K562 (cell line): Measurements from ENCODE around the gene RETREG2. TPM values are rescaled to one million over a fixed set of nuclear protein-coding genes. Genes with fewer than 3 reads are reported as not detected.

ENCODE experiments used
- ATAC-seq: fragments of 200-7000 bp; cut with Tn5 transposase; 3 replicates; pipeline ENCODE4 v1.9.1; 2020; ENCODE audit warnings: moderate library complexity
- BruUV-seq: library from RNA; stranded (reverse); fragments of 400-500 nt; replicated peaks from 2 replicates; lab custom pipeline; 2021; lab: Mats Ljungman, UMichigan
- CTCF ChIA-PET: fragments of 300-600 bp; formaldehyde crosslinking; extraction: SDS; loops from one replicate; lab custom pipeline; 2021; ENCODE audit warnings: low intra/inter-chr PET ratio; lab: Yijun Ruan, JAX
- POLR2A ChIA-PET: fragments of 300-600, 350-650 bp; sonication (Branson Sonifier 250); formaldehyde crosslinking; extraction: SDS; loops from one replicate; lab custom pipeline; 2021; ENCODE audit warnings: antibody characterized with exemption, inconsistent platforms; lab: Yijun Ruan, JAX
- DNase-seq, 4 experiments: peaks; one replicate each; pipeline versions ENCODE4 v3.0.0 to v3.0.0-alpha.2; 2011 to 2018; ENCODE audit warnings: low spot score in 3 of 4, mixed read lengths in 3 of 4; ENCODE audit errors: extremely low read depth in 1 of 4
- FAIRE-seq: peaks from 2 replicates; lab custom pipeline; 2011; peaks lifted over from hg19 to GRCh38; lab: Jason Lieb, UNC
- H2AFZ ChIP-seq: 2 replicates; pipeline ENCODE4 v1.6.0; 2011; ENCODE audit warnings: low read depth, low read length, control low read depth, inconsistent platforms
- H3K27ac ChIP-seq: fragments of 200-600 bp; 3 replicates; pipeline ENCODE4 v1.8.0; 2011; ENCODE audit warnings: low read depth, mild to moderate bottlenecking, control low read depth, inconsistent platforms, low read length, moderate library complexity, mixed read lengths; ENCODE audit errors: extremely low read depth
- H3K27me3 ChIP-seq, 2 experiments: fragments of 300-600 bp in 1 of 2; 2 replicates in 1 of 2; 3 replicates in 1 of 2; pipeline versions ENCODE4 v1.6.0 to v1.8.0; 2011; ENCODE audit warnings: inconsistent platforms in 2 of 2, low read length in 2 of 2, mild to moderate bottlenecking in 1 of 2, mixed read lengths in 1 of 2, moderate library complexity in 1 of 2; ENCODE audit not compliant: control insufficient read depth in 2 of 2, insufficient read depth in 2 of 2
- H3K36me3 ChIP-seq: fragments of 300-600 bp; 3 replicates; pipeline ENCODE4 v1.8.0; 2011; ENCODE audit warnings: mild to moderate bottlenecking, low read length, inconsistent platforms; ENCODE audit not compliant: control insufficient read depth, insufficient read depth
- H3K4me1 ChIP-seq, 2 experiments: fragments of 200-600 bp in 1 of 2; replicated peaks in 1 of 2; 2 replicates in 1 of 2; 3 replicates in 1 of 2; pipeline versions ENCODE4 v1.5.1 to v1.8.0; 2011; ENCODE audit warnings: inconsistent platforms in 2 of 2, low read length in 2 of 2, mild to moderate bottlenecking in 1 of 2, mixed read lengths in 1 of 2, moderate library complexity in 1 of 2; ENCODE audit not compliant: control insufficient read depth in 2 of 2, insufficient read depth in 2 of 2
- H3K4me2 ChIP-seq: 2 replicates; pipeline ENCODE4 v1.6.1; 2011; ENCODE audit warnings: low read length, control low read depth, inconsistent platforms, mixed read lengths; ENCODE audit not compliant: insufficient read depth
- H3K4me3 ChIP-seq: fragments of 200-600 bp; sonication (generic), shearing (Covaris generic); 2 replicates; pipeline ENCODE4 v1.5.1; 2016; ENCODE audit warnings: control low read depth, inconsistent platforms
- H3K79me2 ChIP-seq: fragments of 200-600 bp; 3 replicates; pipeline ENCODE4 v1.8.0; 2011; ENCODE audit warnings: low read length, inconsistent platforms; ENCODE audit not compliant: control insufficient read depth, insufficient read depth
- H3K9ac ChIP-seq, 2 experiments: 2 replicates each; pipeline versions ENCODE4 v1.6.0 to v1.6.1; 2011; ENCODE audit warnings: low read depth in 2 of 2, low read length in 2 of 2, control low read depth in 1 of 2, inconsistent platforms in 1 of 2, mild to moderate bottlenecking in 1 of 2, mixed read lengths in 1 of 2; ENCODE audit not compliant: insufficient read depth in 1 of 2
- H3K9me1 ChIP-seq: one replicate; pipeline ENCODE4 v1.6.0; 2011; ENCODE audit warnings: inconsistent platforms, mild to moderate bottlenecking, low read length, moderate library complexity; ENCODE audit not compliant: control insufficient read depth, insufficient read depth
- H3K9me3 ChIP-seq: replicated peaks from 2 replicates; pipeline ENCODE4 v1.5.1; 2011; ENCODE audit warnings: low read depth, low read length, inconsistent platforms; ENCODE audit not compliant: control insufficient read depth, insufficient read depth
- H4K20me1 ChIP-seq: replicated peaks from 2 replicates; pipeline ENCODE4 v1.6.1; 2011; ENCODE audit warnings: low read length, inconsistent platforms, mixed read lengths; ENCODE audit not compliant: control insufficient read depth, insufficient read depth
- CBX5 ChIP-seq: IDR thresholded peaks from 2 replicates; pipeline ENCODE4 v1.6.1; 2014; ENCODE audit warnings: low read depth, borderline replicate concordance
- FOXA3 ChIP-seq, 2 experiments: fragments of 450-650 bp in 1 of 2; sonication (generic) in 1 of 2; formaldehyde crosslinking; IDR thresholded peaks in 1 of 2; conservative IDR thresholded peaks in 1 of 2; 2 replicates each; pipeline versions ENCODE4 v1.4.0 to v1.8.0; 2020 to 2022; ENCODE audit warnings: mild to moderate bottlenecking in 2 of 2, missing genetic modification reagents in 1 of 2
- GTF2F1 ChIP-seq: IDR thresholded peaks from 2 replicates; pipeline ENCODE4 v1.6.1; 2011; ENCODE audit warnings: low read depth, low read length, improper control_type of control experiment
- HCFC1 ChIP-seq: IDR thresholded peaks from 2 replicates; pipeline ENCODE4 v1.6.1; 2012; ENCODE audit warnings: low read depth, low read length, improper control_type of control experiment
- MCM7 ChIP-seq, 2 experiments: fragments of 450-650 bp; IDR thresholded peaks; 2 replicates each; pipeline ENCODE4 v1.6.1; 2016 to 2018
- WGBS: fragments of 100-300 bp; shearing (Covaris generic); methylation state at CpG from one replicate; pipeline ENCODE4 v1.1.6; 2016; ENCODE audit warnings: low coverage, mixed read lengths; ENCODE audit not compliant: insufficient coverage; ENCODE audit errors: missing lambda C conversion rate; 5-methylcytosine and 5-hydroxymethylcytosine counted together
- in situ Hi-C: fragments of 300-500 bp; cut with MboI; formaldehyde crosslinking; loops from 4 replicates; pipeline ENCODE4 v1.15.0; 2018; ENCODE audit warnings: inconsistent platforms, mixed read lengths
- intact Hi-C: fragments of 100-400 bp; cut with micrococcal nuclease; formaldehyde crosslinking; loops from 2 replicates; pipeline ENCODE4 v1.14.2; 2022
- polyA plus RNA-seq, 8 experiments: library from polyadenylated mRNA; depleted of rRNA in 4 of 8; stranded (reverse) in 5 of 8; unstranded in 3 of 8; fragments of >200 nt; fragmentation: Nextera tagmentation in 2 of 8; fragmentation: Illumina TruSeq in 1 of 8; extraction: Ambion mirVana in 2 of 8; extraction: Trizol in 1 of 8; gene quantifications; 2 replicates each; pipeline versions ENCODE4 v1.2.1 to v1.2.3, GENCODE V29; 2011 to 2014; ENCODE audit warnings: inconsistent platforms in 1 of 8, missing spikeins in 1 of 8
- total RNA-seq, 7 experiments: library from RNA; depleted of rRNA in 6 of 7; stranded (reverse); fragments of >200 nt in 6 of 7; fragmentation: Illumina TruSeq in 2 of 7; extraction: Trizol in 2 of 7; gene quantifications; 2 replicates each; pipeline versions ENCODE4 v1.2.1 to v1.2.3, GENCODE V29; 2011 to 2021; ENCODE audit warnings: low replicate concordance in 1 of 7
- TF ChIP-seq, protein P1 (sequence below): sonication (generic); IDR thresholded peaks from 2 replicates; pipeline ENCODE4 v1.6.1; 2016

Gene RETREG2
- total and polyA plus RNA-seq, 9 of the 15 experiments (the other 6 are each of a cell fraction or from before 2014, with no cell fraction given) = 4.9 to 40.1 (median 19.2) TPM

DNA sequence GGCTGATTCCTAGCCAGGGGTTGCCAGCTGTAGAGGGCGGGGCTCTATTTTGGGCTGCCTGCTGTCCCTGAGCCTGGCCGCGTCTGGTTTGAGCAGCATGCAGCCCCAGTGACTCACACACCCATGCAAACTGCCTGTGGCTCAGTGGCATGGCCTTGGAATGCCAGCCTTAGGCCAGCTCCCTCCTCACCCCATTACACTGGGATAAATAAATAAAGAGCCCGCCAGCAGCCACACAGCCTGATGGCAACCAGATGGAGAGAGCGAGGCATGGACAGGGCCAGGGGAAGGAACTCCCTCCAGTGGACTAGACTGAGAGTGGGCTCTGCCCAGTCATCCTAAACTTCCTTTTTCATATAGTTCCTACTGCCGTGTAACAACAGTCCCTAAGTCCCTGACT, 35.7 kb upstream of the RETREG2 start:
- in situ Hi-C loops (no loop called here), intact Hi-C loops (no loop called here)
- Histone ChIP-seq H3K4me2 (no peak overlapping the region), H3K9me1 (no peaks in the 10 kb centered on the region), H3K36me3 (peaks cover 7% of the 10 kb centered on the region; the same call in 1 of the 3 replicates), H4K20me1 (no peaks in the 10 kb centered on the region), H3K27me3 (no peaks in the 10 kb centered on the region), H3K9ac (no peak overlapping the region), H3K9me3 (no peaks in the 10 kb centered on the region), H3K79me2 (no peaks in the 10 kb centered on the region), H3K4me3 (no peak overlapping the region), H3K27ac (no peak overlapping the region), H3K4me1 (no peaks in the 10 kb centered on the region; a peak in 1 of 5 replicates), H2AFZ (no peak overlapping the region)
- WGBS = 90% methylated on average over 4 of the region's 6 CpGs
- POLR2A ChIA-PET = interaction anchor here (0.6 kb wide), 1 partner anchor 9 kb away, joined by 3 read pairs; no protein-coding TSS in a partner anchor
- FAIRE-seq (no peak), DNase-seq (no peak), ATAC-seq (no peak)
- TF ChIP-seq GTF2F1 (no peak), FOXA3 (CRISPR knock-in tag; conservative IDR thresholded peaks at IDR 0.05 in 1 of 2, IDR thresholded peaks at IDR 0.05 in 1 of 2) (no peak), CBX5 (no peak), MCM7 (IDR thresholded peaks at IDR 0.05) (no peak), HCFC1 (no peak)
- TF ChIP-seq, protein P1, sequence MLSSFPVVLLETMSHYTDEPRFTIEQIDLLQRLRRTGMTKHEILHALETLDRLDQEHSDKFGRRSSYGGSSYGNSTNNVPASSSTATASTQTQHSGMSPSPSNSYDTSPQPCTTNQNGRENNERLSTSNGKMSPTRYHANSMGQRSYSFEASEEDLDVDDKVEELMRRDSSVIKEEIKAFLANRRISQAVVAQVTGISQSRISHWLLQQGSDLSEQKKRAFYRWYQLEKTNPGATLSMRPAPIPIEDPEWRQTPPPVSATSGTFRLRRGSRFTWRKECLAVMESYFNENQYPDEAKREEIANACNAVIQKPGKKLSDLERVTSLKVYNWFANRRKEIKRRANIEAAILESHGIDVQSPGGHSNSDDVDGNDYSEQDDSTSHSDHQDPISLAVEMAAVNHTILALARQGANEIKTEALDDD = no peak
- BruUV-seq = no TSS peak
- CTCF ChIA-PET = no interaction called here
